Heart left ventricle (tissue), 13 donors: ENCODE measurements around the gene MRGPRX4.

Source experiments
- POLR2A ChIP-seq, 2 donors: fragments of 450-650 bp; IDR thresholded peaks; one replicate each; pipeline ENCODE4 v1.6.1; 2017; ENCODE audit warnings: antibody characterized with exemption in 2 of 2, mild to moderate bottlenecking in 2 of 2, moderate library complexity in 2 of 2
- TF ChIP-seq, protein P1 (sequence below), 12 donors: fragments of 200-600 bp; sonication (generic) in 4 of 12; IDR thresholded peaks; one replicate each; pipeline versions ENCODE4 v1.5.0 to v1.8.0; 2018 to 2022; ENCODE audit warnings: antibody characterized with exemption in 12 of 12, mild to moderate bottlenecking in 5 of 12
- donor health status: ischemic (EF 13 %, LVEDD 7.1; RV severe dilation, severe dysfunction).
- donor health status: DM: no; HTN: yes; CAD: no.
- donor health status: DM: no; HTN: no; CAD: no.
- donor health status: ischemic (EF 25% LVEDD 6.9; RV normal size, moderate dysfunction).
- donor health status: ischemic (EF 25% LVEDD 5.7; RV mildly dilated, moderate dysfunction).
- donor health status: ischemic (EF 35%, LVEDD 5.7; RV mildly dilated, moderate dysfunction).
- donor health status: nonischemic (EF 11% LVEDD 7.7; RV severe dilation, severe dysfunction).
- donor health status: DM: yes; HTN: yes; CAD: no.
- donor health status: PGD.
- donor health status: ischemic (EF 29% LVEDD 5.4; RV normal size, mild dysfunction).
- donor health status: nonischemic (EF 23%, LVEDD 6.1; RV moderate dilation, normal function).

DNA sequence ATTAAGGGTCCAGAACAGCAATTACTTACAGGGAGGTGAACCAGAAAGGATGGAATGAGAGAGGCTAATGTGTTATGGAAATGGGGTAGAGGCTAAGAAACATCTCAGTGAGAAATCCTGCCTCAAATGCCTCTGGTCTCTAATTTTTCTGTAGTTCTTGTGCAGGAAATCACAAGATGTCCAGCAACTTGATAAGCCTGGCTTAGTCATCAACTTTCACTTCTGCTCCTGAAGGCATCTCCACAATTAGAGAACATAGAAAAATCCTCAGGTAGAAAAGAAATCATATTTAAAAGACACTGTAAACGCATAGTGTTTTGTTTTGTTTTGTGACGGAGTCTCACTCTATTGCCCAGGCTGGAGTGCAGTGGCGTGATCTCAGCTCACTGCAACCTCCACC lies 18.7 kb downstream of the MRGPRX4 start:
- TF ChIP-seq, protein P1, sequence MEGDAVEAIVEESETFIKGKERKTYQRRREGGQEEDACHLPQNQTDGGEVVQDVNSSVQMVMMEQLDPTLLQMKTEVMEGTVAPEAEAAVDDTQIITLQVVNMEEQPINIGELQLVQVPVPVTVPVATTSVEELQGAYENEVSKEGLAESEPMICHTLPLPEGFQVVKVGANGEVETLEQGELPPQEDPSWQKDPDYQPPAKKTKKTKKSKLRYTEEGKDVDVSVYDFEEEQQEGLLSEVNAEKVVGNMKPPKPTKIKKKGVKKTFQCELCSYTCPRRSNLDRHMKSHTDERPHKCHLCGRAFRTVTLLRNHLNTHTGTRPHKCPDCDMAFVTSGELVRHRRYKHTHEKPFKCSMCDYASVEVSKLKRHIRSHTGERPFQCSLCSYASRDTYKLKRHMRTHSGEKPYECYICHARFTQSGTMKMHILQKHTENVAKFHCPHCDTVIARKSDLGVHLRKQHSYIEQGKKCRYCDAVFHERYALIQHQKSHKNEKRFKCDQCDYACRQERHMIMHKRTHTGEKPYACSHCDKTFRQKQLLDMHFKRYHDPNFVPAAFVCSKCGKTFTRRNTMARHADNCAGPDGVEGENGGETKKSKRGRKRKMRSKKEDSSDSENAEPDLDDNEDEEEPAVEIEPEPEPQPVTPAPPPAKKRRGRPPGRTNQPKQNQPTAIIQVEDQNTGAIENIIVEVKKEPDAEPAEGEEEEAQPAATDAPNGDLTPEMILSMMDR (IDR thresholded peaks at IDR 0.05): no peak
- TF ChIP-seq POLR2A (IDR thresholded peaks at IDR 0.05): no peak
